Measurements from ENCODE around the gene CEP295NL.

GRCh38 chr17:78908426-78908825 lies 5.4 kb upstream of the CEP295NL start:
- no peak for TF ChIP-seq TCF7L2 (IDR thresholded peaks at IDR 0.05; ENCODE audit: borderline replicate concordance, extremely low read depth, insufficient read depth, insufficient read length)
- TF ChIP-seq CTCF (IDR thresholded peaks at IDR 0.05 in 2 of 3, conservative IDR thresholded peaks at IDR 0.05 in 1 of 3; ENCODE audit: borderline replicate concordance in 1 of 3, insufficient read depth in 1 of 3, low read depth in 2 of 3, low read length in 2 of 3) = no peak
- no peak for TF ChIP-seq SRF (IDR thresholded peaks at IDR 0.05; ENCODE audit: low read depth)
- TF ChIP-seq EZH2 (IDR thresholded peaks at IDR 0.05) = no peak
- no peak for TF ChIP-seq ATF3 (IDR thresholded peaks at IDR 0.05)
- TF ChIP-seq REST (IDR thresholded peaks at IDR 0.05; ENCODE audit: low read depth) = no peak
- no peak for TF ChIP-seq ZFX (IDR thresholded peaks at IDR 0.05)
- no peak for TF ChIP-seq EZH2phosphoT487 (IDR thresholded peaks at IDR 0.05; ENCODE audit: borderline replicate concordance)

Measured in HCT116 (cell line).